Measurements from ENCODE around the gene ACP6.

DNA sequence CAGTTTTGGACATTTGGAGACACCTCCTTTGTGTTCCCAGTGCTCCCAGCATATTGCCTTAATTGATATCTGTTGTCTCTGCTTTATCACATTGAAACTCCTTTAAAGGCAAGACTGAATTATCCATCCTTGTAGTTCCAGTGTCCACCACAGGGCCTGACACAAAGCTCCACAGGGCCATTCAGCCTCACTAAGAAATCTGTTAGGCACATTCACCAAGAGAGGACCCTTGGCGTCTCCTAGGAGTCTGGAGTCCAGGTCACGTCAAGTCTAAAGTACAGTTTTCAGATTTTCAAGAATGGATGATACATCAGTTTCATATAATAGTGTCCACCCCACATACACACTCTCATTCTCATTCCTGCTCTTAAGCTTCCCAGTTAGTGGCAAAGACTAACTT, 4.8 kb downstream of the ACP6 start:
- TF ChIP-seq, protein P1, sequence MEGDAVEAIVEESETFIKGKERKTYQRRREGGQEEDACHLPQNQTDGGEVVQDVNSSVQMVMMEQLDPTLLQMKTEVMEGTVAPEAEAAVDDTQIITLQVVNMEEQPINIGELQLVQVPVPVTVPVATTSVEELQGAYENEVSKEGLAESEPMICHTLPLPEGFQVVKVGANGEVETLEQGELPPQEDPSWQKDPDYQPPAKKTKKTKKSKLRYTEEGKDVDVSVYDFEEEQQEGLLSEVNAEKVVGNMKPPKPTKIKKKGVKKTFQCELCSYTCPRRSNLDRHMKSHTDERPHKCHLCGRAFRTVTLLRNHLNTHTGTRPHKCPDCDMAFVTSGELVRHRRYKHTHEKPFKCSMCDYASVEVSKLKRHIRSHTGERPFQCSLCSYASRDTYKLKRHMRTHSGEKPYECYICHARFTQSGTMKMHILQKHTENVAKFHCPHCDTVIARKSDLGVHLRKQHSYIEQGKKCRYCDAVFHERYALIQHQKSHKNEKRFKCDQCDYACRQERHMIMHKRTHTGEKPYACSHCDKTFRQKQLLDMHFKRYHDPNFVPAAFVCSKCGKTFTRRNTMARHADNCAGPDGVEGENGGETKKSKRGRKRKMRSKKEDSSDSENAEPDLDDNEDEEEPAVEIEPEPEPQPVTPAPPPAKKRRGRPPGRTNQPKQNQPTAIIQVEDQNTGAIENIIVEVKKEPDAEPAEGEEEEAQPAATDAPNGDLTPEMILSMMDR (IDR thresholded peaks at IDR 0.05; ENCODE audit: low read length) = peak; percentile 4; the same call in 1 of the 2 replicates
- TF ChIP-seq EZH2 (IDR thresholded peaks at IDR 0.05; ENCODE audit: borderline replicate concordance, low read length) = no peak

Data from OCI-LY1 (cell line).